ENCODE results near the gene RAB5A. TPM values are rescaled to one million over a fixed set of nuclear protein-coding genes. Genes with fewer than 3 reads are reported as not detected.
"Not testable (repeated sequence)": the region's sequence is repeated elsewhere in the genome, so short reads cannot be mapped to it uniquely, and the experiment has no call there.

The RAB5A gene
- total RNA-seq, 1 donor: 64.2 TPM

DNA sequence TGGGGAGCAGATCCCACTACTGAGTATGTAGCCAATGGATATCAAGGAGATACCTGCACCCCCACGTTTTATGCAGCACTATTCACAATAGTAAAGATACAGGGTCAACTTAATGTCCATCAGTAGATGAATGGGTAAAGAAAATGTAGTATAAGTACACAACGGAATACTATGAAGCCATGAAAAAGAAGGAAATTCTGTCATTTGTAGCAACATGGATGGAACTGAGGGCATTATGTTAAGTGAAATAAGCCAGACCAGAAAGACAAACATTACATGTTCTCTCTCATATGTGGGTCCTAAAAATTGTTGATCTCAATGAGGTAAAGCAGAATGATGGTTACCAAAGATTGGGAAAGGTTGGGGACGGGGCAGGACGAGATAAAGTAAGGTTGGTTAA, 50.6 kb downstream of the RAB5A start:
- no peak overlapping the region for H3K4me3 ChIP-seq (ENCODE audit: low read depth, low read length)
- DNase-seq (ENCODE audit: low read depth): no peak
- TF ChIP-seq, protein P1, sequence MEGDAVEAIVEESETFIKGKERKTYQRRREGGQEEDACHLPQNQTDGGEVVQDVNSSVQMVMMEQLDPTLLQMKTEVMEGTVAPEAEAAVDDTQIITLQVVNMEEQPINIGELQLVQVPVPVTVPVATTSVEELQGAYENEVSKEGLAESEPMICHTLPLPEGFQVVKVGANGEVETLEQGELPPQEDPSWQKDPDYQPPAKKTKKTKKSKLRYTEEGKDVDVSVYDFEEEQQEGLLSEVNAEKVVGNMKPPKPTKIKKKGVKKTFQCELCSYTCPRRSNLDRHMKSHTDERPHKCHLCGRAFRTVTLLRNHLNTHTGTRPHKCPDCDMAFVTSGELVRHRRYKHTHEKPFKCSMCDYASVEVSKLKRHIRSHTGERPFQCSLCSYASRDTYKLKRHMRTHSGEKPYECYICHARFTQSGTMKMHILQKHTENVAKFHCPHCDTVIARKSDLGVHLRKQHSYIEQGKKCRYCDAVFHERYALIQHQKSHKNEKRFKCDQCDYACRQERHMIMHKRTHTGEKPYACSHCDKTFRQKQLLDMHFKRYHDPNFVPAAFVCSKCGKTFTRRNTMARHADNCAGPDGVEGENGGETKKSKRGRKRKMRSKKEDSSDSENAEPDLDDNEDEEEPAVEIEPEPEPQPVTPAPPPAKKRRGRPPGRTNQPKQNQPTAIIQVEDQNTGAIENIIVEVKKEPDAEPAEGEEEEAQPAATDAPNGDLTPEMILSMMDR (IDR thresholded peaks at IDR 0.05; ENCODE audit: insufficient read depth, low read length): no peak

DNA sequence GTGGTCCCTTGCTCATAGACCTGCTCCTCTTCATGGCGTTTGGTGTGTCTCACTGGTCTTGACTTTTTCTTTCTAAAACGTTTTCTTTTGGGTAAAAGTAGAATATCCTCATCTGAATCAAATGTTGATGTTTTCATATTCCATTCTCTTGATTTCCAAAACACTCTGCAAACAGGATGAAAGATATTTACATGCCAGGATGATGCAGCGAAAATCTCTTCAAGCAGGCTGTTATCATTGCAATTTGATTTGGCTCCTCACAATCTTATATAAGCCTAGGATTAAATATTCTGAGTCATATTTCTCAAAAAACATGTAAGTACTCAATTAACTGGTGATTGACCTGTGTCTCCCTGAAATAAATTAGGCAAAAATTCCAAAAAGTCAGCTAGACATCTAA, 55.0 kb downstream of the RAB5A start:
- TF ChIP-seq, protein P1 (IDR thresholded peaks at IDR 0.05; ENCODE audit: insufficient read depth, low read length): no peak

DNA sequence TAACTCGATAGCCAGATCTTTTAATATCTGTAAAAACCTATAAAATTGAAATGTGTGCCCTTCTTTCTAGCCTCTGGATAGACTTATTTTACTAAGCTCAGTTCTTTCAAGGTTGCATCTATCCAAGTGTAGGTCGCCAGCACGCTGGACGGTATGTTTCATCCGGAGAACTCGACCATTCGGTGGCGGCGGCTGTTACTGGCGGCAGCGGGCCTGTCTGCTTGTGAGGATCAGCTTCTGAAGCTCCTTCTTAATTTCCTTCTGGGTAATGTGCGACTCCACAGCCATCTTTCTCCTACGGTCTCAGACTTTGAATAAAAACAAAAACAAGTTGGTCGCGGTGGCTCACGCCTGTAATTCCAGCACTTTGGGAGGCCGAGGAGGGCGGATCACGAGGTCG, 61.1 kb downstream of the RAB5A start:
- TF ChIP-seq, protein P1 (IDR thresholded peaks at IDR 0.05; ENCODE audit: insufficient read depth, low read length): no peak
- H3K4me3 ChIP-seq (ENCODE audit: low read depth, low read length): no peak overlapping the region
- no peak for DNase-seq (ENCODE audit: low read depth)

More for the DNA sequence above, 55.0 kb downstream of the RAB5A start:
- DNase-seq (ENCODE audit: low read depth): no peak
- no peak overlapping the region for H3K4me3 ChIP-seq (ENCODE audit: low read depth, low read length)

DNA sequence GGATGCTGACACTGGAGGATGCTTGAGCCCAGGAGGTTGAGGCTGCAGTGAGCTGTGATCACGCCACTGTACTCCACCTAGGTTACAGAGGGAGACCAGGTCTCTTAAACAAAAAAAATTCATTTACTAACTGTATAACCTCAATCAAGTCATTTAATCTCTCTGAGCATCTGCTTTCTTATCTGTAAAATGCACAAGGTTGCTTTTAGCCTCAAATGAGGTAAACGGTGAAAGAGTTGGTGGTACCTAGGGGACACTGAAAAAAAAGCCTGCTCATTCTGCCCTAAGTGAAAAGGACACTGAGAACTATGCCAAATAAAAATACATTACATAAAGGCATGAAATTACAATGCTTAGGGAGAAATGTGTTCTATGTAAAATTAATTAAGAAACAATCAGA, 61.7 kb downstream of the RAB5A start:
- TF ChIP-seq, protein P1 (IDR thresholded peaks at IDR 0.05; ENCODE audit: insufficient read depth, low read length): no peak
- DNase-seq (ENCODE audit: low read depth): no peak

DNA sequence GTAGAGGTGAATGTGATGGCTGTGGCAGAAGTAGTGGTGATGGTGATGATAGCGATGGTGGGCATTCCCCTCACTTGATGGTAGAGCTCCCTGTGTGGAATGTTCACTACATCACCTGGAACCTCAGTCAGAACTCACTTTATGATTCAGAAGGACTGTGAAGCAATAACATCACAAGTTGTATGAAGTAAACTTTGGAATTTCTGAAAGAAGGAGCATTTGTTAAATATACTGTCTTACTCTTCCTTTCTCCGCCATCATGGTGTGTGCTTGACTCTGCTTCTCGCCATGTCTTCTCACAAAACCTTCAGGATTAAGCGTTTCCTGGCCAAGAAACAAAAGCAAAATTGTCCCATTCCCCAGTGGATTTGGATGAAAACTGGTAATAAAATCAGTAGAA, 65.3 kb downstream of the RAB5A start, which contains the start of gene PP2D1:
Gene PP2D1 (minus strand): TSS at position 101 of the 400 bp plus-strand sequence. CDS start 192 bp downstream, outside the sequence.
- no peak within 1 kb of the TSS for H3K4me3 ChIP-seq (ENCODE audit: low read depth, low read length)
- DNase-seq (ENCODE audit: low read depth): no peak
- TF ChIP-seq, protein P1 (IDR thresholded peaks at IDR 0.05; ENCODE audit: insufficient read depth, low read length): no peak

More for the DNA sequence above, 61.7 kb downstream of the RAB5A start:
- no peak overlapping the region for H3K4me3 ChIP-seq (ENCODE audit: low read depth, low read length)

DNA sequence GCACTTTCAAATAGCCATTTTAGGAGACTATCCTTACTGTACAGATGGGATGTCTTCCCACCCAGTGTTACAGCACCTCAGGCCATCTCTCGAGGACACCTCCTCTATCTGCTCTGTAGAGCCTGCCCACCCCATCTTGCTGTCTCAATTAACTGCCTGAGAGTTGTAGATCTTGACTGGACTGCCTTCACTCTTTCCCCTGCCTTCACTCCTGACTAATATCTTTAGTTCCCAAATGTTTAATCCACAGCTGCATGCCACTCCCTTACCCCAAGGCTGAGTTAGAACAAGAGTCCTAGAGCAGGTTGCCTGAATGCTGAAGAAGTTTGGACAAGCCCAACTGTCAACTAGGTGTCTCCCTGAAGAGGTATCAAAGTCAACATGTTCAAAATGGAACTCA, 66.5 kb downstream of the RAB5A start:
- TF ChIP-seq, protein P1 (IDR thresholded peaks at IDR 0.05; ENCODE audit: insufficient read depth, low read length): no peak
- DNase-seq (ENCODE audit: low read depth): no peak
- no peak overlapping the region for H3K4me3 ChIP-seq (ENCODE audit: low read depth, low read length)

DNA sequence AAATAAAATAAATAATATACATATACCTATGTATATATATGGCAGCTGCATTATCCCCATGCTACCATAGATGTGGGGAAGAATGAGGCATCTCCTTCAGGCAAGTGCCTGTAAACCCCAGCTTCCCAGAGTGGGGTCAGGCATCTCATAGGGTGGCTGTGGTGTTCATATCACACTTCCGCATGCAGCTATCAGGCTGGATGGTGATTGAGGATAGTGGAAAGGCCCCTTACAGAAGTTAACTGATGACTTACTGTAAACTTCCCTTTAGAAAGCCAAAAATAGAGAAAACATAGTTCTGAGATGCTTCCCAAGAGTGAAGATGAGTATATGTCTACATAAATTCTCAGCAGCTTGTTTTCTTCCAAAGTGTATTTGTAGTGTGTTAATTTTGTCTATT, 68.6 kb downstream of the RAB5A start:
- TF ChIP-seq, protein P1 (IDR thresholded peaks at IDR 0.05; ENCODE audit: insufficient read depth, low read length): no peak
- H3K4me3 ChIP-seq (ENCODE audit: low read depth, low read length): no peak overlapping the region
- no peak for DNase-seq (ENCODE audit: low read depth)

DNA sequence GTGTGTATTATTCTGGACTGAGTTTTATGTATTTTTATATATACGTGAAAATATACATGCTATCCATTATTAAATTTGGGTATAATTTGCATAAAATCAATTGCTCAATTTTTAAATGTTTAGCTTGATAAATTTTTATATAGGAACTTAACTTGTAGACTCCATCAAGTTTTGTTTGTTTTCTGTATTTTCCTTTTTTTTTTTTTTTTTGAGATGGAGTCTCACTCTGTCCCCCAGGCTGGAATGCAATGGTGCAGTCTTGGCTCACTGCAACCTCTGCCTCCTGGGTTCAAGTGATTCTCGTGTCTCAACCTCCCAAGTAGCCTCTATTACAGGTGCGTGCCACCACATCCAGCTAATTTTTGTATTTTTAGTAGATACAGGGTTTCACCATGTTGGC, 69.2 kb downstream of the RAB5A start:
- not testable (repeated sequence) for DNase-seq (ENCODE audit: low read depth); H3K4me3 ChIP-seq (ENCODE audit: low read depth, low read length)
